Suprapubic skin (tissue), 3 donors: ENCODE results near the gene MINDY4.

Experiments
- CTCF ChIP-seq, 2 donors: fragments of 200-600 bp in 1 of 2; fragments of 450-650 bp in 1 of 2; sonication (generic) in 1 of 2; IDR thresholded peaks; one replicate each; pipeline ENCODE4 v1.5.1; 2016 to 2019; ENCODE audit warnings: antibody characterized with exemption in 2 of 2, mild to moderate bottlenecking in 1 of 2, moderate library complexity in 1 of 2
- POLR2A ChIP-seq, 2 donors: fragments of 450-650 bp; IDR thresholded peaks; one replicate each; pipeline ENCODE4 v1.6.1; 2017; ENCODE audit warnings: antibody characterized with exemption in 2 of 2, mild to moderate bottlenecking in 2 of 2, moderate library complexity in 2 of 2

- TF ChIP-seq CTCF (IDR thresholded peaks at IDR 0.05) (no peak), POLR2A (IDR thresholded peaks at IDR 0.05) (no peak)
Measured at GRCh38 chr7:30837581-30837980, 66.4 kb downstream of the MINDY4 start.
